Hepatic stellate cell (primary cell): ENCODE data around the gene ABHD2.
"Not testable (repeated sequence)": the region's sequence is repeated elsewhere in the genome, so short reads cannot be mapped to it uniquely, and the experiment has no call there.

ENCODE experiments used
- DNase-seq: peaks from one replicate; pipeline ENCODE4 v3.0.0; 2011; ENCODE audit warnings: low spot score

Gene ABHD2, protein sequence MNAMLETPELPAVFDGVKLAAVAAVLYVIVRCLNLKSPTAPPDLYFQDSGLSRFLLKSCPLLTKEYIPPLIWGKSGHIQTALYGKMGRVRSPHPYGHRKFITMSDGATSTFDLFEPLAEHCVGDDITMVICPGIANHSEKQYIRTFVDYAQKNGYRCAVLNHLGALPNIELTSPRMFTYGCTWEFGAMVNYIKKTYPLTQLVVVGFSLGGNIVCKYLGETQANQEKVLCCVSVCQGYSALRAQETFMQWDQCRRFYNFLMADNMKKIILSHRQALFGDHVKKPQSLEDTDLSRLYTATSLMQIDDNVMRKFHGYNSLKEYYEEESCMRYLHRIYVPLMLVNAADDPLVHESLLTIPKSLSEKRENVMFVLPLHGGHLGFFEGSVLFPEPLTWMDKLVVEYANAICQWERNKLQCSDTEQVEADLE

DNA sequence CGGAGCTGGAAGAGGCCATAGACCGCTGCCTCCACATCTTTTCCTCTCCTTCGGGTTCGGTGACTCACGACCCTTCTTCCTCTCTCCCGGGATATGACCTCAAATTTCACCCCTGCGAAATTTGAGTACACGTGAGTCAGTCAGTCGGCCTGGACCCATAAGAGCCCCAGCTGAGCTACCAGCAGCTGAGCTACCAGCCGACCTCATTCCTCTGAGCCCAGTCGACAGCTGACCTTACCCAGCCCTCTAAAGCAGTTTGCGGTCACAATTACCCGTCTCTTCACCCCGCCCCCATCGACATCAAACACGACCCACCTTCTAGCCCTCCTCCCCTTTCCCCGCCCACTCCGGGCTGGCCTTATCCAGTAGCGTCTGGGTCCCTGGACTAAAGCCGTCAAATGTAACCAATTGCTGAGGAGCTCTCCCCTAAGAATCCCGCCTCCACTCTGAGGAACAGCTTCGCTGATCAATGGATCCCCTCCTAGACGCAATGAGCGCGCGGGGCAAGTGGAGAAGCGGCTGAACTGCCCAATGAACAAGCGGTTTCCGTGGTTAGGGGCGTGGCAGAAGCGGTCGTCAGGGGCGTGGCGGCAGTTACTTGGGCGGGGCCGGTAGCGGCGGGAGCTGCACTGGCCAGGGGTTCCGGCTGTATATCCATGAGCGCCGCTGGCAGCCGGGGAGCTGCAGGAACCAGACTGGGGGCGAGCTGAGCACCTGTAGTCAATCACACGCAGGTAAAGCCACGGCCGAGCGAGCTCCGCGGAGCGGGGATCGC lies at the start of gene ABHD2:
ABHD2 (plus strand) TSS at position 627 of the 775 bp plus-strand sequence. CDS start 27,872 bp downstream, outside the sequence.
- peak; percentile 96 for DNase-seq

DNA sequence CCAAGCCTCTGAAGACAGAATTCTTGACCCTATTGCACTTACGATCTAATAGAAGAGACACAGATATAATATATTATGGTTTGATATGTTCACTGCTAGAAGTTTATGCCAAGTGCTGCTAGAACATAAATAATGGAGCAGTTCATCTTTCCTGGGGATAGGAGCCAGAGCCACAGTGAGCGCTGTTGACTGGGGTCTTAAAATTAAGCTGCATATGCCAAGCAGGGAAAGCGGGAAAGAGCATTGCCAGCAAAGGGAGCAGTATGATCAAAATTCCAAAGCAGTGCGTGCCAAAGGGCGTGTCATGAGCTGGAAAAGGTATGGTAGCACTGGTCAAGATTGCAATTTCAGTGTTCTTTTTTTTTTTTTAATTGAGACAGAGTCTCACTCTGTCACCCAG lies 49.1 kb upstream of the ABHD2 start:
- DNase-seq = no peak

DNA sequence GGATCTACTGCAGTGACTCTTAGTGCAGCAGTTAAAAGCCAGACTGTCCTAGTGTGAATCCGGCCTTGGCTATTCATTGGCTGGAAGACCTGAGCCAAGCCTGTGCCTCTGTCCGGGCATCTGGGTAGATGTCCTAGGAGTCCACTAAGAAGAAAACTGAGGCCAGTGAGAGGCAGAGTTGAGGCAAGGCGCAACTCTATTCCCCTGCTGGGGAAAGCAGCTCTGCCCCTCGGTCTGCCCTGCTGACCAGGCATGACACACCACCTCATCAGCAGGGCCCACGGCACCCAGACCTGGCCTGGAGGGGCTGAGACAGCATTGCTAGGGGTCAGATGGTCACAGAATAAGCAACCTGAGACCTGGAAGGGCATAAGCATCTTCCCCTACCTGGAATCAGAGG lies 46.7 kb upstream of the ABHD2 start:
- no peak for DNase-seq

DNA sequence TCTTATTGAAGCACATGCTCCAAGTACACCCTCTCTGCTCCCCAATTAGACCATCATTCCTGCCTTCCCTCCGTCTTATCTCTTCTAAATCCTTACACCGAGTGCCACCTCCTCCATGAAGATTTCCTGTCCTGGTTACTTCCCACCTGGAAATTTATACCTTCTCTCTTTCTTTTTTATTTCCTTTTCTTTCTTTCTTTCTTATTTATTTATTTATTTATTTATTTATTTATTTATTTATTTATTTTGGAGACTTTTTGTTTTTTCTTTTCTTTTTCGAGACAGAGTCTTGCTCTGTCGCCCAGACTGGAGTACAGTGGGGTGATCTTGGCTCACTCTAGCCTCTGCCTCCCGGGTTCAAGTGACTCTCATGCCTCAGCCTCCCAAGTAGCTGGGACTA lies 45.9 kb upstream of the ABHD2 start:
- no peak for DNase-seq

DNA sequence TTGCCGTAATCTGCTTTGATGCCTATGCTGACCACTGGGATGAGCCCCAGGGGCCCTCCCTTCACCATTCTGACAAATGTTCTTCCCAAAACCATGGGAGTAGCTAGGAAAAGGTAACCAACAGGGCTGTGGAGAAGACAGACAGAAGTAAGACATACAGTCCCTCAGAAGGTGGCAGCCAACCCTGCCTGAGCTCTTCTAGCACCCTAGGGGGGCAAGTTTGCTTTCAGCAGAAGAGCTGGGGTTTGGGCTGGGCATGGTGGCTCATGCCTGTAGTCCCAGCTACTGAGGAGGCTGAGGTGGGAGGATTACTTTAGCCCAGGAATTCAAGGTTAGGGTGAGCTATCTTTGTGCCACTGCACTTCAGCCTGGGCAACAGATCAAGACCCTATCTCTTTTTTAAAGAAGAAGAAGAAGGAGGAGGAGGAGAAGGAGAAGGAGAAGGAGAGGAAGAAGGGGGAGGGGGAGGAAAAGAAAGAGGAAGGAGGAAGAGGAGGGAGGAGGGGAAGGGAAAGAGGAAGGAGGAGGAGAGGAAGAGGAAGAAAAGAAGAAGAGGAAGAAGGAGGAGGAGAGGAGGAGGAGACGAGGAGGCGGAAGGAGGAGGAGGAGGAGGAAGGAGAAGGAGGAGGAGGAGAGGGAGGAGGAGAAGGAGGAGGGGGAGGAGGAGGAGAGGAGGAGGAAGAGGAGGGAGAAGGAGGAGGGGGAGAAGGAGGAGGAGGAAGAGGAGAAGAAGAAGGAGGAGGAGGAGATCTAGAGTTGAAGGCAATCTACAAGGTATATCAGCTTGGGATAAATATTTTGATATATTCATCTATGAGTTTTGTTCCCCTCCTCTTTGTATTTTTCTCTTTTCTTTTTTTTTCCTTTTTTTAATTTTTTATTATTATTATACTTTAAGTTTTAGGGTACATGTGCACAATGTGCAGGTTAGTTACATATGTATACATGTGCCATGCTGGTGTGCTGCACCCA lies 44.9 kb upstream of the ABHD2 start:
- DNase-seq = no peak

DNA sequence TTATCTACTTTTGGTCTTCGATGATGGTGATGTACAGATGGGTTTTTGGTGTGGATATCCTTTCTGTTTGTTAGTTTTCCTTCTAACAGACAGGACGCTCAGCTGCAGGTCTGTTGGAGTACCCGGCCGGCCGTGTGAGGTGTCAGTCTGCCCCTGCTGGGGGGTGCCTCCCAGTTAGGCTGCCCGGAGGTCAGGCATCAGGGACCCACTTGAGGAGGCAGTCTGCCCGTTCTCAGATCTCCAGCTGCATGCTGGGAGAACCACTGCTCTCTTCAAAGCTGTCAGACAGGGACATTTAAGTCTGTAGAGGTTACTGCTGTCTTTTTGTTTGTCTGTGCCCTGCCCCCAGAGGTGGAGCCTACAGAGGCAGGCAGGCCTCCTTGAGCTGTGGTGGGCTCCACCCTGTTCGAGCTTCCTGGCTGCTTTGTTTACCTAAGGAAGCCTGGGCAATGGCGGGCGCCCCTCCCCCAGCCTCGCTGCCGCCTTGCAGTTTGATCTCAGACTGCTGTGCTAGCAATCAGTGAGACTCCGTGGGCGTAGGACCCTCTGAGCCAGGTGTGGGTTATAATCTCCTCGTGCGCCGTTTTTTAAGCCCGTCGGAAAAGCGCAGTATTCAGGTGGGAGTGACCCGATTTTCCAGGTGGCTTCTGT lies 39.1 kb upstream of the ABHD2 start:
- not testable (repeated sequence) for DNase-seq

DNA sequence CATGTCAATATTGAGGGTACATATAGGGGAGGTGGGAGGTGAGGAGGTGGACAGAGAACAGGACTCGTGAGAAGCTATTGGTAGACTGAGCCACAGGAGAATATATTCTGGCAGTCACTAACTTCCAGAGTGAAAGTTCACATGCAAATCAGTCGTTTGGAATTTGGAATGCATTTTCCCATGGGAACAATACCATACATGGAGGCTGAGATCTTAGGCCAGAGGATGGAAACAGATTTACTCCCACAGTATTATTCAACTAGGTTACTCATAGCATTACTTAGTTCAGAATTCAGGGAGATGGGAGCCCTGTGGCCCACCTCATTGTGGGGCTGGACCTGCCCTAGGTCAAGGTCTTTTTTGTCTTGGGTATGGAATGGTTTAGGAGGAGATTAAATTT lies 36.4 kb upstream of the ABHD2 start:
- peak; percentile 93 for DNase-seq

DNA sequence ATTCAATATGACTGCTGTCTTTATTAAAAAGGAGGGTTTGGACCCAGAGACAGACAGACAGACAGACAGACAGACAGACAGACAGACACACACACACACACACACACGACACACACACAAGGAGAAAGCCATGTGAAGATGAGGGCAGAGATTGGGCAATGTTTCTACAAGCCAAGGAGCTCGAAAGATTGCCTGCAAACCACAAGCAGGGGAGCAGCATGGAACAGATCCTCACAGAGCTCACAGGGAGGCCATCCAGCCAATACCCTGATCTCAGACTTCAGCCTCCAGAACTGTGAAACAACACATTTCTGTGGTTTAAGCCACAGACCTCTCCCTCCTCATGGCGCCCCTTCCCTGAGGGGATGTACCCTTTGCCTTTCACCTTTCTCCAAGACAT lies 35.8 kb upstream of the ABHD2 start:
- DNase-seq = peak; percentile 75

DNA sequence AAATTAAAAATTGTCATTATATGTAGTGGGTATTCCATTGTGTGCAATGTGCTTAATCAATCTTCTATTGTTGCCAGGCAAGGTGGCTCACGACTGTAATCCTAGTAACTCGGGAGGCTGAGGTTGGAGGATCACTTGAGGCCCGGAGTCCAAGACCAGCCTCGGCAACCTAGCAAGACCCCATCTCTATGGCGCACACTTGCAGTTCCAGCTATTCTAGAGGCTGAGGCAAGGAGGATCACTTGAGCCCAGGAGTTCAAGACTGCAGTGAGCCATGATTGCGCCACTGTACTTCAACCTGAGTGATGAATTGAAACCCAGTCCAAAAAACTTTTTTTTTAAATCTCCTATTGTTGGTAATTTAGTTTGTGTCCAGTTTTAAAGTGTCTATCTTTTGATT lies 33.4 kb upstream of the ABHD2 start:
- DNase-seq = no peak

DNA sequence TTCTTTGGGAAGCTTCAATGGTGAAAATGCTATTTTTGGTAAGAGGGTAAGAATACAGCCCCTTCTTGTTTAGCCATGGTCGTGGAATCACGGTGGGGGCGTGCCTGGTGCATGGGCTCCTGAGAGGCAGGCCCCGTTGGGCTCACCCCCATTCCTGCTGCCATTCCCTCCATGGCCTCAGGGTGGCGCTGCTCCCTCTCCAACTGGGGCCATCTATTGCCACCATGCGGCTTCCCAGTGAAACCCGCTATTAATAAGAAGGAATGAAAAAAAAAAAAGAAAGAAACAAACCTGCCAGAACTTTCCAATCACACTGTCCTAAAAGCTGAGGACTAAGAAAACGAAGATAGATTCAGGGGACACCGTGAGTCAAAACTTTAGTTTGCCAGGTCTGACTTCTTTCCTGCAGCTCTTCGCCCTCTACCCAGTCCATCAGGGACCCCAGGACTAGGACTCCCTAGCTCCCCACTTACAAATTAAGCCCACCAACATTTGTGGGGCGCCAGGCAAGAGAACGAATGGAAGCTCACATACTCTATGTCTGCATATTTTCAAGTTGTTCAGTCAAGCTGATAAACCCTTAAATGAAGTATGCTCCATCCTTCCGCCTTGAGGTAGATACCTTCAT lies 30.6 kb upstream of the ABHD2 start:
- peak; percentile 72 for DNase-seq

DNA sequence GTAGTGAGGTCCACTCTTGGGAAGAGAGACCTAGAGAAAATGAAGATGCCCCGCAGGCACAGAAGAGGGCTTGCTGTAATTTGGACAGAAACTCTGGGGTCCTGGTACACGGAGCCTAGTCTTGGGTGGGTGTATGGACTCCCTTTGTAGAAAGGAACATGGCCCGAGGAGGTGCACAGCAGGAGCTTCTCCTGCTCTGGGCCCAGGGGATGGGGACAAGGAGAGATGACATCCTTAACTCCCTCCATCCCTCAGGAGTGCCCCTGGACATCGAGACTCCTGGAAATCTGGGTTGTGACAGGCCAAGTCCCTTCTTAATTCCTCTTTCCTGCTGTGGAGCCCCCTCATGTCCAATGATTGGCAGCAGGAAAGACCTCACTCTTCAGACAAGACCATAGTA lies 29.9 kb upstream of the ABHD2 start:
- no peak for DNase-seq

DNA sequence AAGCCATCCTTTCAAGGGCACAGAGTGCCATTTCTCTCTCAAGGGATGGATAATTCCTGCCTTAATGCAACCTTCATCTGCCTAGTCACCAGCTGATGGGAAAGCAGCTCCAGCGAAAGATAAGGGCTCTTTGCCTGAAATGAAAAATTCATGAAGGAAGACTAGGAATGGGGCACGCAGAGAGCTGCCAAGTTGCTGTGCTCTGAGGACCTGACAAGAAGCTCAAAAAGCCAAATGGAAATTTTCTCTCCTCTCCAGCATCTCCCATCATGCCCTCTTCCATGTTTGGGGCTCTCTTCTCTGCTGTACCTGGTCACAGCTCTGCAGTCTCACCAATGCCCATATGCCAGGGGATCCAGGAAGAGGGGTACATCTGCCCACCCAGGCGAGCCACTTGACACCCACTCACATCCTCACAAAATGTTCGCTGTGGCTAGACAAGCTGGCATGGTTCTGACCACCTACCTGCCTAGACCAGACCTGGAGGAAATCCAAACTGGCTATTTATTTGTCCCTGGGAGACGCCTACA lies 29.3 kb upstream of the ABHD2 start:
- no peak for DNase-seq

DNA sequence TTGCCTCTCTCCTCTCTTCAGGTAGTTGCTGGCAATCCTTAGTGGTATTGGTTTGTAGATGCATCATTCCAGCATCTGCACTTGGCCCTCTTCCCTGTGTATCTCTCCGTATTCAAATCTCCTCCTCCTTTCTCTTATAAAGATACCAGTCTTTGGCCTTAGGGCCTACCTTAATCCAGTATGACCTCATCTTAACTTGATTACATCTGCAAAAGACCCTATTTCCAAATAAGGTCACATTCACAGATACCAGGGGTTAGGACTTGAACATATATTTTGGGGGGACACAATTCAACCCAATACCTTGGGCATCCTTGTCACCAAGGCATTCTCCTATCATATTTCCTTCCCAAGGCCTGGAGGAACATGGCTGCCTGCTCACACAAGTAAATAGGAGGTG lies 22.0 kb upstream of the ABHD2 start:
- DNase-seq = no peak

DNA sequence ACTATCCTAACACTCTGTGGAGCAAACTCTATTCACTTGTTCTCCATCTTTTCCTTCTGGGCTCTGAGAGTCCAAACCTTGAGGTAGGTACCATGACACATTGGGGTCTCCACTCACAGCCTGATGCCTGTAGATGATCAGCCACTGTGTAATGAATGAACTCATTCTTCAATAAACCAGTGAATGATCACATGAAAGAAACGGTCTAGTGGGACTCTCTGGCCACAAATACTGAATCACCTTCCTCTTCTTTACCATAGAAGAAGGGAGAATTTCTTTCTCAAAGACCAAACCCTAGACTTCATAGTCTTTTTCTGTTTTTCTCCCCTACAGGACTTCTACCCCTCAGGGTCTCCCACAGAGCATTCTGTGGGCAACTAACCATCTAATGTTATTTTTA lies 20.5 kb upstream of the ABHD2 start:
- DNase-seq = no peak

DNA sequence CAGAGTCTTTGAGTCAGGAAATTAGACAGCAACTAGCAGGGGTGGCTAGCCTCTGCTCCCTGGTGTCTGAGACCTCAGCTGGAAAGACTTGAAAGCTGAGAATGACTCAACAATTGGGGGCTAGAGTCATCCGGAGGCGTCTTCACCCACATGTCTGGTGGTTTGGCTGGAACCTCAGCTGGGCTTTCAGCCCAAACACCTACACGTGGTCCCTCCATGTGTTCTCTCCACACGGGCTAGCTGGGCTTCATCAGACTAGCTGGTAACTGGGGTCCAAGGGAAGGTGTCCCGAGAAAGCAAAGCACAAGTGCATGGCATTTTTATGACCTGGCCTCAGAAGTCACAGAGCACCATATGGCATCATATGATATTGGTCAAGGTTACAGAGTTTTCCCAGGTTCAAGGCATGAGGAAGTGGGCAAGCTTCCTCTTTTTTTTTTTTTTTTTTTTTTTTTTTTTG lies 19.9 kb upstream of the ABHD2 start:
- peak; percentile 40 for DNase-seq

DNA sequence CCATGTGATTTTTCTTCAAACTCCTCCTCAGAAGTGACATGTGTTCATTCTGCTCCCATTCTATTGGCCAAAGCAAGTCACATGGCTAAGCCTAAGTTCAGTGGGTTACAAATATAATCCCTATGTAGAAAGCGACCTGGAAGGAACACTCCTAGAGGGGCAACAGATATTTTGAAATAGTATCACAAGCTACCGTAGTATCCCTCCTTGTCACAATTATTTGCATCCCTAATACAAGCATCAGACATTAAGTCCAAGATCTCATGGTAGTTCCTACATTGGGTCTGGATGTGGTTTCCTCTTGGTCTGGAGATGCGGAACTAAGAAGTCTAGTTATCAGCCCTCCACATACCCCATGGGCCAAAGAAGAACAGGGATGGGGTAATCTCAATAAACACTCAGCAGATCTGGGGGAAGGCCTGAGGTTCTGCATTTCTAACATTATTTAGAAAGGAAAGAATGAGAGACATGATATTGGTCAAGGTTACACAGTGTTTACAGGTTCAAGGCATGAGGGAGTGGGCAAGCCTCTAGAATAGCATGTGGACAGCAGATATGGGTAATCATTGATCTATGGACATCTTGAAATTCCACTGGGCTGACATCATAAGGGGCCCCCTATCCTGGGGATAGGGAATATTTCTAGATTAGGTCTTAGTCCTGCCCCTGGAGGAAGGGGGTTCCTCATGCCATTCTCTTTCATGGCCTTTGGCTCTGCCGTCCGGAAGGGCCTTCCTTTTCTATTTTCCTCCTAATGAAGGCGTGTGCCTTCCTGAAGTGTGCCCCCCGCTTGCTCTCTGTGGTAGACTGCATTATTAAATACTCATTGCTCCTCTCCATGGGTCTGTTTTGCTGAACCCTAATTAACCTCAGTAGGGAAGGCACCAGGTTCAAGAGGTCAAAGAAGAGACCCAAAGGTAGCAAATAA lies 17.8 kb upstream of the ABHD2 start:
- DNase-seq = no peak

DNA sequence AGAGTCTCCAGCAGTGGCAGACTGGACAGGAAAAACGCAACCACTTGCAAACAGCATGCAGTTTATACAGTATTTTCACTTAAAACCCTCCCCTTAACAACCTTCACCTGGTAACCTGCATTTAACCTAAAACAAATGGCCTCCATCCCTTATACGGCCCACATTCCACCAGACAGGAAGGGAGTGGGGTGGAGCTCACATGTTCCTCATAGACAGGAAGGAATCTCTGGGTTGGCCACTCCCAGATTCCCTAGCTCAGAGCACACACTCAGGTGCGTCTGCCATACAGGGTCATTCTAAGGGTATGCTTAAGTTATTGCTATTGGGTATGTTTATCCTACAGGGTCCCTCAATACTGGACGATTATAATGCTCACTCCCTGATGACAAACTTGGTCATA lies 16.8 kb upstream of the ABHD2 start:
- DNase-seq = no peak

DNA sequence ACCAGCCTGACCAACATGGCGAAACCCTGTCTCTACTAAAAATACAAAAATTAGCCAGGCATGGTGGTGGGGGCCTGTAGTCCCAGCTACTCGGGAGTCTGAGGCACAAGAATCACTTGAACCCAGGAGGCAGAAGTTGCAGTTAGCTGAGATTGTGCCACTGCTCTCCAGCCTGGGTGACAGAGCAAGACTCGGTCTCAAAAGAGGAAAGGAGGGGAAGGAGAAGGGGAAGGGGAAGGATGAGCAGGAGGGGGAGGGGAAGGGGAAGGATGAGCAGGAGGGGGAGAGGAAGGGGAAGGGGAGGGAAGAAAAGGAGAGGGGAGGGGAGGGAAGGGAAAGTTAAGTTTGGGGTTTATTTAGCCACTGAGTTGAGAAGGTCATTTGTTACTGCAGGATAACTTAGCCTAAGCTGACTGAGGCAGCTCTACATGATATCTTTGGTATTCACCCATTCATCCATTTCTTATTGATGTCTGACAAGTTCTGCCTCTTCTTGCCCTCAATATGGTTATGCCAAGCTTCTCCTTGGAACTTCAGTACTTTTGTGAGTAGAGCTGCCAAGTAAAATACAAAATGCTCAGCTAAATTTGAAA lies 15.9 kb upstream of the ABHD2 start:
- no peak for DNase-seq

DNA sequence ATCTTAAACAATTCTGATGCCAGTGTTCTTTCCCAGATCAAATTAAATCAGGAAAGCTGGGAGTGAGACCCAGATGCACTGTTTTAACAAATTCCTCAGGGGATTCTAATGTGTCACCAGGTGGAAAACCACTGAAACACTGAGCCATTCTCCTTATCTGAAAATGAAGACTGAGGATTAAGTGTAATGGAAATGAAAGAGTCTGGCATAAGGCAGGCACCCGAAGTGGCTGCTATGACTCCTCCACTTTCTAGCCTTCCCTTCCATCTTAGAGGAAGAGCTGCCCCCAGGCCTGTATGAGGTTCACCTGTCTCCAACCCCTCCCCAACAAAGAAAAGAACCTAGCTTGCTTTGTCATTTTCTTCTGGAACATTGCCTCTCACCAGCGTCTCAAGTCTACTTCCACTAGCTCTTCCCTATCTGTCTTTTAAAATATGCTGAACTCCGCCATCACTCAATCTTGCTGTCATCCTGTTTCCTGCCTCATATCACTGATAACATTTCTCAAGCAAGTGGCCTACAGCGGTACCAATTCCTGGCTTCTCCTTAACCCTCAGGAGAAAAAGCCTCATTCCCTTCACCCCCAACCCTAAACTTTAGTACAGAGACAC lies 13.7 kb upstream of the ABHD2 start:
- no peak for DNase-seq
